Skeletal muscle satellite cell (primary cell): ENCODE data around the gene MCOLN1.

Experiments used
- H3K27me3 ChIP-seq: 2 replicates; pipeline ENCODE4 v1.7.0; 2013; ENCODE audit warnings: low read length; ENCODE audit not compliant: control insufficient read depth, insufficient read depth
- H3K36me3 ChIP-seq: 2 replicates; pipeline ENCODE4 v1.7.0; 2013; ENCODE audit warnings: mild to moderate bottlenecking, control low read depth, low read length; ENCODE audit not compliant: insufficient read depth
- H3K4me1 ChIP-seq: 2 replicates; pipeline ENCODE4 v1.7.0; 2013; ENCODE audit warnings: low read length; ENCODE audit not compliant: control insufficient read depth, insufficient read depth
- H3K4me2 ChIP-seq: 2 replicates; pipeline ENCODE4 v1.7.0; 2013; ENCODE audit warnings: mild to moderate bottlenecking, low read length
- H3K4me3 ChIP-seq: 2 replicates; pipeline ENCODE4 v1.7.0; 2013; ENCODE audit warnings: low read length
- H3K9ac ChIP-seq: 2 replicates; pipeline ENCODE4 v1.7.0; 2013; ENCODE audit warnings: mild to moderate bottlenecking, low read depth, low read length, moderate library complexity
- H3K9me3 ChIP-seq: replicated peaks from 2 replicates; pipeline ENCODE4 v1.7.0; 2013; ENCODE audit warnings: mild to moderate bottlenecking, control low read depth, low read length

MCOLN1 gene

DNA sequence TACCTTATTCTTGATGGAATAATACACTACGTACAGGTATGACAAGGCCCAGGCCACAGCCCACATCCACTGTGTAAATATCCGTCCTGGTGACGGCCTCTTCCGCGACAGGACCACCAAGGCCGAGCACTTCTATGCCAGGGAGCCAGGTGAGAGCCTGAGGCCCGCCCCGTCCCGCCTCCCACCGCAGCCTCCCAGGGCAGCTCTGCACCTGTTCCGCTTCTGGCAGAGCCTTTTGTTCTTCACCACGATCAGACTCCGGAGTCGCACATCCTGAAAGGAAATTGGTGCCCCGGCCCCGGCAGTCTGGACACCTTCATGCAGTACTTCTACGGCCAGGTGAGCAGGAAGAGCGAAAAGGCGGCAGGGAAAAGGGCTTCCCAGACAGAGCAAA is 17.1 kb upstream of the MCOLN1 start:
- Histone ChIP-seq H3K9me3 (no peaks in the 10 kb centered on the region), H3K27me3 (peaks cover 12% of the 10 kb centered on the region), H3K4me3 (no peak overlapping the region), H3K9ac (no peak overlapping the region), H3K4me2 (no peak overlapping the region), H3K4me1 (peaks cover 8% of the 10 kb centered on the region), H3K36me3 (no peaks in the 10 kb centered on the region)

DNA sequence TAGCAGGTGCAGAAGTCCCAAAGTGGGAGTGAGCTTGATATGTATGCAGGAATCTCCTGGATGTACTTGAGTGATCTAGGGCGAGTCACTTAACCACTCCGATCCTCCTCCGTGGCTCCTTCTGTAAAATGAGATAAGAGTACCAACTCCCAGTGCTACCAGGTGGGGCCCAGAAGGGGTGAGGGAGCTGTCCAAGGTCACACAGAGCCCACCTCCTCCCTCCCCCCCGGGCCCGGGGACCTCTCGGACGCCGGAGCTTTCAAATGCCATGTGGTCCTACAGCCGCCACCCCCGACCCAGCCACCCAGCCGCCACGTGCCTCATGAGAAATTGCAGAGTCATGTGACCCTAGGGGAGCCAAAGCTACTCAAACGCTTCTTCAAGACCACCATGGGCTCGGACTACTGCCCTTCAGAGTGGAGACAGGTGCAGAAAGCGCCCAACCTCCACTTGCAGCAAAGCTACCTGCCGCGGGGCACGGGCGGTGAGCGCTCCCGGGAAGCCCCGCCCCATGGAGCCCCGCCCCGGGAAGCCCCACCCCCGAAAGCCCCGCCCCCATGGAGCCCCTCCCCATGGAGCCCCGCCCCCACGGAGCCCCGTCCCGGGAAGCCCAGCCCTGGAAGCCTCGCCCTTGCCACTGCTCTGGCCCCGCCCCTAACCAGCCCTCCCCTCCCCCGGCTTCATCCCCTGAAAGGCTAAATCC is 16.6 kb upstream of the MCOLN1 start:
- Histone ChIP-seq H3K27me3 (peaks cover 12% of the 10 kb centered on the region), H3K9me3 (no peaks in the 10 kb centered on the region), H3K4me1 (peaks cover 8% of the 10 kb centered on the region), H3K4me2 (no peak overlapping the region), H3K4me3 (no peak overlapping the region), H3K9ac (no peak overlapping the region), H3K36me3 (no peaks in the 10 kb centered on the region)

DNA sequence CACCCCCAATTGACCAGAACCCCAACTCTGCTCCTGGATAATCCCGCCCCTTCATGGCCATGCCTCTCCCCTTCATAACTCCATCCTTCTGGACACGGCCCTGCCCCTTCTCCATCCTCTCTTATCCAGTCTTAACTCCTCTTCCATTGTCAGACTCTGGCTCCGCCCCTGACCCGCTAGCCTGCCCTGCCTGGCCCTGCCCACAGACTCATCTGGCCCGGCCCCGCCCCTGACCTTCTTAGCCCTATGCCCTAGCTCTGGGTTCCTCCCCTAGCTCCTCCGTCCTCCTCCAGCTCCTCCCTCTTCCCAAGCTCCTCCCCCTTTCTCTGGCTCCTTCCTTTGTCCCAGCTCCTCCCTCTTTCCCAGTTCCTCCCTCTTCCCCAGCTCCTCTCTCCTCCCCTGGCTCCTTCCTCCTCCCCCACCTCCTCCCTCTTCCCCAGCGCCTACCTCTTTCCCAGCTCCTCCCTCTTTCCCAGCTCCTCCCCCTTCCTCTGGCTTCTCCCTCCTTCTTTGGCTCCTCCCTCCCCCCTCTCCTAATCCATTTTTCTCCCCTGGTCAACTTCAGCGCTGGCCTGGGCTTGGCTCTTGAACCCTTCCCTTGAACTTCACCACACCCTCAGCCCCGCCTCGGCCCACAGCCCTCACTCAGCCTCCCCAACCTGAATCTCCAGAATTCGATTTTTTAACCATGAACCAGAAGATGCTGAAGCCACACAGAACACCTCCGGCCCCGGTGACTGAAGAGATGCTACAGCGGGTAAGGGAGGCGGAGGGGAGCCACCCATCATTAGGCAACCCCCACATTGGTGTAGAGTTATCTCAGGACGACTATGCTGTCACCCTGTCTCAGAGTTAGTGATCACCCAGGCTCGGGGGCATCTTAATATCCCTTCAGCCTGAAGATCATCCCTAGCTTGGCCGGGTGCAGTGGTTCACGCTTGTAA is 15.8 kb upstream of the MCOLN1 start:
- Histone ChIP-seq H3K27me3 (peaks cover 10% of the 10 kb centered on the region), H3K9me3 (no peaks in the 10 kb centered on the region), H3K4me1 (peaks cover 8% of the 10 kb centered on the region), H3K36me3 (no peaks in the 10 kb centered on the region), H3K4me2 (no peak overlapping the region), H3K9ac (no peak overlapping the region), H3K4me3 (no peak overlapping the region)

DNA sequence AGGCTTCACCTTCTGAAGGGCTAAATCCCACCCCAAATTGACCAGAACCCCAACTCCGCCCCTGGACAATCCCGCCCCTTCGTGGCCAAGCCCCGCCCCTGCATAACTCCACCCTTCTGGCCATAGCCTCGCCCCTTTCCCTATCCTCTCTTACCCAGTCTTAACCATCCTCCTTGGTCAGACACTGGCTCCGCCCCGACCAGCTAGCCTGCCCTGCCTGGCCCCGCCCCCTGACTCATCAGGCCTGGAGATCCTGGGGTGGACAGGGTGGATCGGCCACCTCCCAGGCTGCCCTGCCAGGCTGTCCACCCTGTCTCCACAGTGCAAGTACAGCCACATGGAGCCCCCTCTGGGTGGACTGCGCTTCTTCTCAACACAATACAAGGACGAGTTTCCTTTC is 14.5 kb upstream of the MCOLN1 start:
- H3K4me1 ChIP-seq: peaks cover 8% of the 10 kb centered on the region
- H3K9me3 ChIP-seq: no peaks in the 10 kb centered on the region
- peak overlapping the region; percentile 25 for H3K4me2 ChIP-seq
- H3K36me3 ChIP-seq: no peaks in the 10 kb centered on the region
- H3K27me3 ChIP-seq: peaks cover 5% of the 10 kb centered on the region
- H3K9ac ChIP-seq: no peak overlapping the region
- no peak overlapping the region for H3K4me3 ChIP-seq

DNA sequence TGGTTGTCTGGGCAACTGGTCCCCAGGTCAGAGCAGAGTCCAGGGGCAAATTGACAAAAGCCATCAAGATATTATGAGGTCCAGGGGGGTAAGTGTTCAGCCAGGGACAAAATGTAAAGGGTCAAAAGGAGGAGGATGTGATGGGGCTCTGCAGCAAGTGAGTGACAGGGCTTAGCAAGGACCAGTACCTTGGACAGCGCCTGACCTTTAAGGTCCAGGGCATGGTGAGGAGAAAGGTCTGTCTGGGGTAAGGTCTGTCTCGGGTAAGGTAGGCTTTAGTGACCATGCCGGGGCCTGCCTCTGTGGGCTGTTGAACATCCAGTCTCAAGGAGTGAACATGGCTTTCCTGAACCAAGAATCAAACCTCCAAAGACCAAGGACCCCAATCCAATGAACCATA is 12.8 kb upstream of the MCOLN1 start:
- Histone ChIP-seq H3K4me1 (peaks cover 8% of the 10 kb centered on the region), H3K4me2 (no peak overlapping the region), H3K9me3 (no peaks in the 10 kb centered on the region), H3K4me3 (no peak overlapping the region), H3K36me3 (no peaks in the 10 kb centered on the region), H3K9ac (no peak overlapping the region), H3K27me3 (peaks cover 5% of the 10 kb centered on the region)

DNA sequence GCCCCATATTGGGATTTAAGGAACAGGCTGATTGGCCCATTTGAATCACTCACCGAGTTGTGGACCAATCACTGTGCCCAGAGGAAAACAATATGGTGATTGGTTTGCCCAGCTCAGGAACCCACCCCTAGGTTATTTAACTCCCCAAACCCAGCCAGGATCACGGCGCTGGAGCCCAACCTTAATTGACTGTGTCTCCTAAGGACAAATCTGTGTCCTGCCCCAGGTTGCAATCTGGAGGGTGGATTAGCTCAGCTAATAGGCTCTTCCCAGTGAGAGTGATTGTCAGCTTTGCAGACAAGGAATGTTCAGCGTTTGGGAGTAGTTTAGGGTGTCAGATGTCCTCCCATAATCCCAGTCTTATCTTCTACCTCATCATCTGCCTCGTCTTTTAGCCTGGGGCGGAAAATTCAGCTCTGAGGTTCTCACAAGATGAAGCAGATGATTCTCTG is 10.0 kb upstream of the MCOLN1 start:
- Histone ChIP-seq H3K36me3 (no peaks in the 10 kb centered on the region), H3K4me1 (peaks cover 19% of the 10 kb centered on the region), H3K9me3 (no peaks in the 10 kb centered on the region), H3K9ac (no peak overlapping the region), H3K4me2 (no peak overlapping the region), H3K27me3 (peaks cover 5% of the 10 kb centered on the region), H3K4me3 (no peak overlapping the region)

GRCh38 chr19:7513809-7514642 is 8.4 kb upstream of the MCOLN1 start:
- Histone ChIP-seq H3K9ac (no peak overlapping the region), H3K4me3 (no peak overlapping the region), H3K4me1 (peaks cover 15% of the 10 kb centered on the region), H3K9me3 (no peaks in the 10 kb centered on the region), H3K36me3 (no peaks in the 10 kb centered on the region), H3K4me2 (no peak overlapping the region), H3K27me3 (peaks cover 5% of the 10 kb centered on the region)

GRCh38 chr19:7515110-7515644 is 7.2 kb upstream of the MCOLN1 start:
- Histone ChIP-seq H3K4me3 (peak overlapping the region; percentile 87), H3K4me1 (peaks cover 15% of the 10 kb centered on the region), H3K36me3 (peaks cover 2% of the 10 kb centered on the region), H3K9ac (peak overlapping the region; percentile 84), H3K4me2 (peak overlapping the region; percentile 80), H3K9me3 (no peaks in the 10 kb centered on the region), H3K27me3 (peaks cover 5% of the 10 kb centered on the region)

DNA sequence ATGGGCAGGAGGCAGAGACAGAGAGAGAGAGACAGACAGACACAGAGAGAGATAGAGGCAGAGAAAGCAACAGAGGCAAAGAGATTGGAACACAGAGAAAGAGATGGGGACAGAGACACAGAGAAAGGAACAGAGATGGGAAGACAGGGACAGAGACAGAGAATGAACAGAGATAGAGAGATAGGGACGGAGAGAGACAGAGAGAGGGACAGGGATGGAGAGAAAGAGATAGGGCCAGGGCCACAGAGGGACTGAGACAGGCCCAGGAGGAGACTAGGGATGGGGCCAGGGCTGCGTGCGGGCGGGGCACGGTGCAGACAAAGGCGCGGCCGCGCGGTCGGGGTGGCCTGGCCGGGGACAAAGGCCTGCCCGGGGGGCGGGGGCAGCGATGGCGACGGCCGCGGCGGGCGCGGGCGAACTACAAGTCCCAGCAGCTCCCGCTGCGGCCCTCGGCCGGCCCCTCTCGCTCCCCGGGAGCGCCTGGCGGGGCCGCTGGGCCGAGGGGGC is 6.7 kb upstream of the MCOLN1 start, which contains the start of gene ZNF358:
TSS of gene ZNF358 (plus strand) at position 459 of the 507 bp plus-strand sequence. CDS start 3,140 bp downstream, outside the sequence.
- peak within 1 kb of the TSS; percentile 96 for H3K9ac ChIP-seq
- H3K27me3 ChIP-seq: no peaks in the 10 kb centered on the region
- H3K9me3 ChIP-seq: no peaks in the 10 kb centered on the region
- H3K4me1 ChIP-seq: peaks cover 15% of the 10 kb centered on the region
- H3K36me3 ChIP-seq: peaks cover 2% of the 10 kb centered on the region
- H3K4me3 ChIP-seq: peak within 1 kb of the TSS; percentile 87
- H3K4me2 ChIP-seq: peak within 1 kb of the TSS; percentile 96

GRCh38 chr19:7516333-7516732 is 6.1 kb upstream of the MCOLN1 start:
- H3K4me2 ChIP-seq: peak overlapping the region; percentile 96
- peak overlapping the region; percentile 87 for H3K4me3 ChIP-seq
- no peaks in the 10 kb centered on the region for H3K27me3 ChIP-seq
- H3K9ac ChIP-seq: peak overlapping the region; percentile 96
- no peaks in the 10 kb centered on the region for H3K9me3 ChIP-seq
- peaks cover 15% of the 10 kb centered on the region for H3K4me1 ChIP-seq
- peaks cover 2% of the 10 kb centered on the region for H3K36me3 ChIP-seq
